DOHH2 (cell line): ENCODE measurements around the gene HSBP1L1.

ENCODE experiments used
- H3F3A ChIP-seq: fragments of 200-600 bp; sonication (generic), shearing (Covaris generic); 2 replicates; pipeline ENCODE4 v1.6.0; 2016; ENCODE audit warnings: antibody characterized with exemption, mild to moderate bottlenecking; ENCODE audit not compliant: control insufficient read depth, insufficient read depth
- H3K27ac ChIP-seq: fragments of 200-600 bp; sonication (generic); 2 replicates; pipeline ENCODE4 v1.5.1; 2014; ENCODE audit warnings: low read depth, mild to moderate bottlenecking, low read length, moderate library complexity
- H3K27me3 ChIP-seq: fragments of 200-600 bp; sonication (generic); 2 replicates; pipeline ENCODE4 v1.6.1; 2014; ENCODE audit warnings: mild to moderate bottlenecking, low read length, mixed read lengths; ENCODE audit not compliant: control insufficient read depth
- H3K36me3 ChIP-seq: fragments of 200-600 bp; sonication (generic); 2 replicates; pipeline ENCODE4 v1.6.1; 2014; ENCODE audit warnings: mild to moderate bottlenecking, low read length, moderate library complexity, mixed read lengths; ENCODE audit not compliant: control insufficient read depth
- H3K4me1 ChIP-seq: fragments of 200-600 bp; sonication (generic); 2 replicates; pipeline ENCODE4 v1.6.1; 2014; ENCODE audit warnings: mild to moderate bottlenecking, low read length, mixed read lengths; ENCODE audit not compliant: control insufficient read depth
- H3K4me2 ChIP-seq: fragments of 200-600 bp; sonication (generic); 2 replicates; pipeline ENCODE4 v1.6.0; 2014; ENCODE audit warnings: mild to moderate bottlenecking, low read length, moderate library complexity
- H3K4me3 ChIP-seq: fragments of 200-600 bp; sonication (generic); 2 replicates; pipeline ENCODE4 v1.5.1; 2014; ENCODE audit warnings: mild to moderate bottlenecking, low read length, mixed read lengths
- H3K79me2 ChIP-seq: fragments of 200-600 bp; sonication (generic); 2 replicates; pipeline ENCODE4 v1.6.1; 2014; ENCODE audit warnings: mild to moderate bottlenecking, low read length, mixed read lengths; ENCODE audit not compliant: control insufficient read depth
- H3K9me2 ChIP-seq: fragments of 200-600 bp; sonication (generic); replicated peaks from 2 replicates; pipeline ENCODE4 v1.6.1; 2014; ENCODE audit warnings: mild to moderate bottlenecking, low read length, mixed read lengths; ENCODE audit not compliant: control insufficient read depth
- H3K9me3 ChIP-seq: fragments of 200-600 bp; sonication (generic); 2 replicates; pipeline ENCODE4 v1.6.1; 2014; ENCODE audit warnings: antibody characterized with exemption, low read length, mixed read lengths; ENCODE audit not compliant: control insufficient read depth, insufficient read depth
- H4K20me1 ChIP-seq: fragments of 200-600 bp; sonication (generic); 2 replicates; pipeline ENCODE4 v1.6.0; 2014; ENCODE audit warnings: low read depth, mild to moderate bottlenecking, antibody characterized with exemption, low read length, moderate library complexity; ENCODE audit not compliant: control insufficient read depth, insufficient read depth
- CTCF ChIP-seq: fragments of 200-600 bp; sonication (generic); IDR thresholded peaks from one replicate; pipeline ENCODE4 v1.5.1; 2014; ENCODE audit warnings: antibody characterized with exemption, mild to moderate bottlenecking, low read depth, low read length; ENCODE audit not compliant: poor library complexity, severe bottlenecking
- EZH2phosphoT487 ChIP-seq: fragments of 200-600 bp; sonication (generic); IDR thresholded peaks from 2 replicates; pipeline ENCODE4 v1.6.1; 2017; ENCODE audit warnings: borderline replicate concordance, mild to moderate bottlenecking, antibody characterized with exemption, low read length, moderate library complexity, mixed read lengths

The HSBP1L1 gene

GRCh38 chr18:79947054-79947755 lies 17.2 kb upstream of the HSBP1L1 start:
- Histone ChIP-seq H3K79me2 (peaks cover 77% of the 10 kb centered on the region), H3K9me3 (no peaks in the 10 kb centered on the region), H3K27ac (no peak overlapping the region), H3K4me2 (no peak overlapping the region), H4K20me1 (peaks cover 23% of the 10 kb centered on the region), H3K9me2 (no peaks in the 10 kb centered on the region), H3K4me3 (no peak overlapping the region), H3F3A (peaks cover 12% of the 10 kb centered on the region), H3K27me3 (peaks cover 5% of the 10 kb centered on the region), H3K36me3 (peaks cover 40% of the 10 kb centered on the region), H3K4me1 (peaks cover 63% of the 10 kb centered on the region)
- no peak for TF ChIP-seq CTCF
- no peak for TF ChIP-seq EZH2phosphoT487

- Histone ChIP-seq H4K20me1 (peaks cover 23% of the 10 kb centered on the region), H3K9me3 (no peaks in the 10 kb centered on the region), H3K4me3 (no peak overlapping the region), H3K27ac (no peak overlapping the region), H3K27me3 (peaks cover 6% of the 10 kb centered on the region), H3K9me2 (no peaks in the 10 kb centered on the region), H3K36me3 (peaks cover 32% of the 10 kb centered on the region), H3K4me1 (peaks cover 64% of the 10 kb centered on the region), H3F3A (peaks cover 12% of the 10 kb centered on the region), H3K79me2 (peaks cover 72% of the 10 kb centered on the region), H3K4me2 (no peak overlapping the region; the same call in 1 of the 2 replicates)
- TF ChIP-seq CTCF: no peak
- TF ChIP-seq EZH2phosphoT487: no peak
Observed at GRCh38 chr18:79947881-79948610, 16.4 kb upstream of the HSBP1L1 start.

DNA sequence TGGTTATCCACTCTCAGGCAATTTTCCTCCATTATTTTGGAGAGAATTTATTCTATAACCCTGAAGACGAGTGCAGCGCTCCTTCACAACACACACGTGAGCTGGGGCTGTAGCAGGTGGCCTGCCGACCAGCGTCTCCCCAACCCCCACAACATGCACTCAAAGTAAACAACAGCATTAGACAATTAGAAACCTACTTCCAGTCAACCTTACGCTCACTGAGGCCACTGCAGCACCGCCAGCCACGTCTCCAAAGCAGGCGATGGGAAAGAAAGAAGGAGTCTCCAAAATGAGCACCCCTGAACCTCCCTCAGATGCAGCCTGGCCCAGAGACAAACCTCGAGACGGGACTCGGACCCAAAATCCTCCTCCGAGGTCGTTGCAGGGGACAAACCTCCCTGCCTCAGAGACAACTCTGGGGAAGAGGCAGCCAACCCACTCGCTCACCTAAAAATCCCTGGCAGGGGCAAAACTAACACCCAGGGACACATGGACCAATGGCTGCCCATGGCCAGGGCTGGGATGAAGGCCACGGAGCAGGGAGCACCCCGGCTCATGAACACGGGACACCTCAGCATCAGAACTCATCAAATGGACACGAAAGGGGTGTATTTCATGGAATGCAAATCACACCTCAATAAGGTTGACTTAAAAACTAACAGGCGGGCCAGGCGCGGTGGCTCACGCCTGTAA lies 15.6 kb upstream of the HSBP1L1 start:
- Histone ChIP-seq H3K4me1 (peaks cover 63% of the 10 kb centered on the region), H3K4me3 (peak overlapping the region; percentile 76), H3K9me2 (no peaks in the 10 kb centered on the region), H3K36me3 (peaks cover 30% of the 10 kb centered on the region), H3K79me2 (peaks cover 70% of the 10 kb centered on the region), H3K4me2 (peak overlapping the region; percentile 79), H3K27ac (peak overlapping the region; percentile 92), H3K27me3 (peaks cover 6% of the 10 kb centered on the region), H3F3A (peaks cover 12% of the 10 kb centered on the region), H4K20me1 (peaks cover 23% of the 10 kb centered on the region), H3K9me3 (no peaks in the 10 kb centered on the region)
- no peak for TF ChIP-seq CTCF
- no peak for TF ChIP-seq EZH2phosphoT487
